Measurements from ENCODE around the gene MEGF11.
A peak's percentile ranks its signal among the peaks of the same experiment; 100 is the strongest.

The MEGF11 gene

GRCh38 chr15:65960586-65960985, 293.0 kb downstream of the MEGF11 start:
- DNase-seq = no peak

DNA sequence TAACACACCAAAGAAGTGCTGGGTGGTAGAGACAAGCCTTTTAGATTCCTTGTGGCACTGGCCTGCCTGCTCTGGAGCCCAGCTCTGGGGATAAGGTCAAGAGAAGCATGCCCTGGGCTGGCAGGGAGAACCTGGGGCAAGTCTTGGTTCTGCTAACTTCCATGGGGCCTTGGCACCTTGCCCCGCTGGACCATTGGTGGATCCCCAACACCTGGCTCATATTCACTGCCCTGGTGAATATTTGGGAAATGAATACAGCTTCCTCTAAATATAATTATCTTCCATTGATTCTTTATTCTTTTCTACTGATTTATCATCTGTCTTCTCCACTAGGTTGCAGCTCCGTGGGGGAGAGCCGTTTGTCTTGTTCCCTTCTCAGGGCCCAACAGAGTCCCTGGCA, 294.7 kb downstream of the MEGF11 start:
- no peak for DNase-seq

DNA sequence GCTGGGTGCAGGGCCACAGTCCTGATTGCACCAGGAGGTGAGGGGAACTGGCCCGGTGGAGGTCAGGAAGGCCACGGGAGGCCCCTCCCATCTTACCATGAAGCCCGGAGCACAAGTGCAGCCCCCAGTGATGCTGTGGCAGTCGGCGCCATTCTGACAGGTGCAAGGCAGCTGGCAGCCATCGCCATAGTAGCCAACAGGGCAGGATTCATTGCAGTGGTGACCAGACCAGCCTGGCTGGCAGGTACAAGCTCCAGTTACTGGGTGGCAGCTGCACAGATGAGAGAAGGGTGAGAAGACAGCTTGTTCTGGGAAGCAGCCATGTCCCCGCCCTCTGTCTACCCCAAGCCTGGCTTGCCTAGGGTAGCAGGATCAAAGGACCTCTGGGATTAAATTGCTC, 296.1 kb downstream of the MEGF11 start:
- DNase-seq = peak; percentile 19

- no peak for DNase-seq
Observed at GRCh38 chr15:65956899-65957298, 296.7 kb downstream of the MEGF11 start.

- peak; percentile 28 for DNase-seq
Observed at GRCh38 chr15:65956307-65956706, 297.2 kb downstream of the MEGF11 start.

DNA sequence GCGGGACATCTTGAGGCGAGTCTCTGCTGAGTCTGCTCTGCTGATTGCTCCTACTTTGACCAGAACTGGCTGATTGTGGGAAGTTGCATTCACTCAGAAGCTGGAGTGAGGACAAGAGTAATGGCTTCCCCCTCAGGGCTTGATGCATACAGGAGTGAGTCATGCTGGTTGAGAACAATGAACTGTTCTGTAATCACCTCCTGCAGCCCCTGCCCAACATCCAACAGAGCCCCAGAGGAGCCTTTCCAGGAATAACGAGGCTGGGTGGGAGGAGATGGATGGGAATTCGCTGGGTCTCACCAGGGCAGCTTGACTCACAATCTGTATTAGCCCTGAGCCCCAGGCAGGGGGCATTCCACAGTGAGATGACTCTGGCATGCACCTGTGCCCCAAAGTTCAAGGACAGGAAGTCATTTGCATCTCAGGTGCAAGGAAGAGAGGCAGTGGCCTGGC, 299.2 kb downstream of the MEGF11 start:
- peak; percentile 71 for DNase-seq

- DNase-seq = no peak
Observed at GRCh38 chr15:65953622-65954021, 299.9 kb downstream of the MEGF11 start.

DNA sequence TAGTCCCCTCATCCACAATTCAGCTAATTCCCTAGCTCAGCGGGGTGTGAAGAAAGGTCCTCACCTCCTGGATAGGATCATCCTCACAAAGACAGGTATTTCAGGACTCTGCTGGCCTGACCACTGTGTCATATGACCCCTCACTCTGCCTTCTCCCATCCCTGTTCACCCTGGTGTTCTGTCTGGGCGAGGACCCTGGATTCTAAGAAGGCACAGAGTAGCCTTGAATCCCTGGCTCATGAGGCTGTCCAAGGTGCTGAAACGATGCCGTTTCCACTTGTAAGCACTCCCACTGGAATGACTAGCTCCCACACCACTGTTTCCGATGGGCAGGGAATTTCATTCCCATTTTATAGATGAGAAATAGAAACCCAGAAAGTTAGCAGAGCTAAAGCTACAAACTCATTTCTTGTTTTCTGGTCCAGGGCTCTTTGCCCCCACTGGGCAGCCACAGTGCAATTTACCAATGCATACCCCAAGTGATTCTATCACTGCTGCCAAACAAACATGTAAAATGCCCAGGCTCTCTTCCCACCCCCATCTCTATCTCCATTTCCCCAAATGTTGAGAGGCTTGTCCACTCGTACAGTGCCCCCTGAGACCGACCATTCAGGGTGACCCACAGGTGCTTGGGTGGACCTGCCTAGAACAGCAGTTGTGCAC, 301.0 kb downstream of the MEGF11 start:
- no peak for DNase-seq

- no peak for DNase-seq
Observed at GRCh38 chr15:65951007-65951406, 302.5 kb downstream of the MEGF11 start.

DNA sequence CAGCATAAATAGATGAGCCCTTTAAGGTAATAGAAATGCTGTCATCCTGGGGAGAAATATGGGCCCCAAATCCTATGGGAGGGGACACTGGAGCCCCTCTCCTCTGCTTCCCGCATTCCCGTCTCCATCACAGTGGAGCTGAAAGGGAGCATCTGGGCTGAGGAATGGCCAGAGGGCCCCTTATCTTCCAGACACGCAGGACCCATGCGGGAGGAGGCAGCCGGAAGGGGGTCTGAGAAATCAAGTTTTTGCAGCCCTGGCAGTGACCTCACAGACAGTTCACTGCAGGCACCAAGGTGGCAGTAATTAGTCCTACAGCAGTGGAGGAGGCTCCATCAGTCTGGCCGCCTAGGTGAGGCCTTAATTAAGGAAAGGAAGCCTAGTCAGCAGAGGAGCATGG, 304.1 kb downstream of the MEGF11 start:
- no peak for DNase-seq

DNA sequence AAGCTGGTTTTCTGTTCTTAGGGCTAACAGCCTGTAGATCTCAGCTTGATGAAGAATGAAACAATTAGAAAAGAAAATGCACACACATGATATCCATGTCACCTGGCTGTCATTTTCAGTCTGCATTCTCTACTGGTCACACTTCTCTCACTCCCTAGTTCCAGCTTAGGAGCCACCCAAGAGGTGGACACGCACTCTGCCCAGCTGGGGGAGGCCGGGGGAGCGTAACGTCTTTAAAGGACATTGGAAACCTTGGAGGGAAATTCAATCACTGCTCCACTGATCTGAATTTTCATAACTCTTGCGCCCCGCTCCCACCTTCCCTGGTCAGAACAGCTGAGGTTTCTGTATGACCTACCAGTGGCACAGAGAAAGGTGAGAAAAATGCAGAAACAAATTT, 304.5 kb downstream of the MEGF11 start:
- no peak for DNase-seq

DNA sequence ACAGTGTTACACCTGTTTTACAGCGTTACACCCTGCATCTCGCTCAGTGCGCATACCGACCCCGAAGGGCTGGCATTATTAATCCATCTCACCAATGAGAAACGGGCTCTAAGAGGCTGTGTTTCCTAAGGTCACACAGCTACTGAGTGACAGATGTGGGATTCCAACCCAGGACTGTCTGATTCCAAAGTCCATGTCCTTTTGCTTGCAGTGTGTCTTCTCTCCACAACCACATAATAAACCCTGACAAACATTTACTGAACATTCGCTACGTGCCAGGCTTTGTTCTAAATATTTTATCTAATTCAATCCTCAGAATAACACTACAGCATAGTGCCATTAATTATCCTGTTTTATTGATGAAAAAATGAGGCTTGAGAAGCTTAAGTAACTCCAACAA, 305.2 kb downstream of the MEGF11 start:
- no peak for DNase-seq

DNA sequence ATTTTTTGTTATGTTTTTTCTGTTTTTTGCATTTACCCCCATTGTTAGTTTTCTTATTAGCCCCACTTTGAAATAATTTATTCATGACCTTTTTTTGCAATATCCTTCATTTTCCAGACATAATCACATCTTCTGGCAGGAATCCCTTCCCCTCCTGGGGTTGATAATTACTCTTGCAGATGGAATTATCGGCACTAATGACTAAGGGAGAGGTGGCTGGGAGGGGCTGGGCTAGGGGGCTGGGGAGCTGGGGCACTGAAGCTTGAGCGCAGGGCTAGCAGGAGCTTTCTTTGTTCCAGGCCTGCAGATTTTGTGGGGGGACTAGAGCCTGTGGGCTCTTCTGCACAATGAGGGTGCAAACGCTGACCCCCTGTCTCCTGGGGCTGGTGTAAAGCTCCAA, 306.5 kb downstream of the MEGF11 start:
- DNase-seq = no peak

DNA sequence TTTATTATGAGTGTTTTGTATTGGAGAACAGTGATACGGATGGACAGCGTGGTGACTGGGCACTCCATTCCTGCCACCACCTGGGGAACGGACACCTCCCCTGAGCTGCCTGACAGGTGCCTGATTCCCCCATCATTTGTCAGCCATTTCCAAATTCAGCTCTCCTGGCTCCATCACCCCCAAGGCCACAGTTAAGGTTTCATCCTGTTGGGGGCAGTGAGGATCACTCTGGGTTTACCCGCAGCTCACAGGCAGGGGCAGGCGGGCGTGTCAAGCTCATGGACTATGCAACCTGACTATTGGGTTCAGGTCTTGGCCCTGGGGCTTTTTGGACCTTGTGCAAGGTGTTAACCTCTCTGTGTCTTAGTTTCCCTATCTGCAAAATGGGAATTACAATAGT, 307.9 kb downstream of the MEGF11 start:
- DNase-seq = no peak

- no peak for DNase-seq
Observed at GRCh38 chr15:65944404-65944803, 309.1 kb downstream of the MEGF11 start.

DNA sequence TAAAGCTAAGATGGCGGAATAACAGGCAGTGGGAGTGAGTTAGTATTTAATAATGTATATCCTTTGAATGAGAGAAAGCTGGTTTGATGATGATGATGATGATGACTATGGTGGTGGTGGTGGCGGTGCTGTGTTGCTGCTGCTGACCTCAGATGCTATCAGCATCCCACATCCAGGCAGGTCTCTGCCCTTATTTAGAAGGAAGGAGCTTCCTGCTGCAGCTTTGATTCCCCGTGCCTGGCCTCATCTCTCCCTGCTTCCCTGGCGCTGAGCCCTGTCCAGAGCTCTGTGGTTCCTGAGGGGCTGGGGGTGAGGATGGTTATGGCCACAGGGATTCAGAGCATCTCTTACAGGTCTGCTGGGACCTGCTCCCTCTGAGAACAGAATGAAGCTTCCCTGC, 311.1 kb downstream of the MEGF11 start:
- no peak for DNase-seq

GRCh38 chr15:65940618-65940909, 313.0 kb downstream of the MEGF11 start:
- DNase-seq = no peak

DNA sequence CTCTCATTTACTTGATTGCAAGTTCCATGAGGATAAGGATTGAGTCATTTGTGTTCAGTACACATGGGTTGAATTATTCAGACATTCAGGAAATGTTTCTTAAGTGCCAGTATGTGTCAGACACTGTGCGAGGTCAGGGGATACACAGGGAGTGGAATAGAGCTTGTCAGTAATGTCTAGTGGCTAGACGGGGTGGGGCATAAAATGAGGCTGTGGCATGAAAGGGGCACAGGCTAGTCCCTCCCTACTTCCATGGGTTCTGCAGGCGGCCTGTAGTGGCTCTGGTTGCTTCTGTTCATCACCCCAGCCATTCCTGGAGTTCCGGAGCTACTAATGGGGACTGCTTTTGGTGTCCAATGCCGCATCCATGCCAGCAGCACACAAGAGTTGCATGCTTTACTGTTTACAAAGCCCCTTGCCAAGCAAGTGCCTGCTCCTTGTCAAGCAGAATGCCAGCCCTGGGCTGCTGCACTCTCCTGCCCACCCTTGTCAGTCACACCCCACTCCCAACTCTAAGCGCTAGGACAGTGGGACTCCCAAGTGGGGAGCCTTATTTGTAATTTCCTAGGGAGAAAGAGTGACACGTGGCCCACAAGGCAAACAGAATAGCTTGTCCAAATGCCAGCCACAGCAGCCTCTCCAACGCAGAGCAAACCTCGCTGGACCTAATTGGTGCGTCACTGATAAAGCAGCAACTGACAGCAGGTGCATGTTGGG, 313.5 kb downstream of the MEGF11 start:
- DNase-seq = no peak

DNA sequence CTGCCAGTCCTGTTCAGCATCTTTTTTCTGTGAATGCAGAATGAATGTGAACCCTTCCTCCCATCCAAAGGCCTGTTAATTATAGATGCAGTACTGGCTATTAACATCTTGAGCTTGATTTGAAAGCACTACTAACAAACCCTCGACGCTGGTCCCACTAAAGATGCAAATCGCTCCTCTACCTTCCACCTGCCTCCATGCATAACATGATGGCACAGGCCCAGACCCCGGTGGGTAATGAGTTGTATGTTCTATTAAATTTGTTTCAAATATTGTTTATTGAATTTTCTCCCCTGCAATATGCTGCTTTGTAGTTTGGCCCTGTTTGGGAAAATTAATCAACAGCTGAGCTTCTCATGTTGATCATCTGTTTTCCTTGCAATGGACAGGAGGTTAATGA, 314.9 kb downstream of the MEGF11 start:
- DNase-seq = peak; percentile 23

DNA sequence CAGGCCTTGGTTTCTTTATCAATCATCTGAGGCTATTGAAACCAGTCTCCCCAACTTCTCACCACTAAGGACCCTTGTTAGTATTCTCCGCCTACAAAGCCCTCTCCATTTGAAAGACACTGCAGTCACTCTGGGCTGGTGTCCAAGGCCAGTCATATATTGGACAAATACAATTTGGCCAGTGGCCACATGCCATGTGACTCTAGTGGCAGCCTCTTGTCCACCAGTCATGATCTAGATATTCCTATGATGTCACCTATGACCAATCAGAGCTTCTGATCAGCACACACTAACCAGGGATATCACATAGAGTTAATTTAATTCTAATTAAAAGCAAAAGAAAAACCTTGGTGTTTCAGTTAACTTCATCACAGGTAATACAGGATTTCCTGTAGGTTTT, 316.1 kb downstream of the MEGF11 start:
- no peak for DNase-seq

DNA sequence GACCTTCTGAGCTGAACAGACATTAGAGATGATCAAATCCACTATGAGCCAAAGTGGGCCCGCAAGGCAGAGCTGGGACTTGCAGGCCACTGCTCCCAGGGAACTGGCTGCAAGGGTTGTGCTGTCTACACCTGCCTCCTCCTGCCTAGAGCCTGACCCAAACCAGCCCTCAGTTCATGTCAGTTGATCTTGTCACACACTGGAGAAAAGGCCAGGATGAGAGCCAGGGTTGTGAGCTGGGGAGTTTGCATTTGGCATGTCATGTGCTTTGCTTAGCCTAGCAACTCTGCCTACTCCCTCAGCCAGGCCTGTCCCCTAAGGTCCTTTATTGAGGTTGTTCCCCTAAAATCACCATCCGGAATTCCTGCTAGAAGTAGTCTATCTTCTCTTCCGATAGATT, 316.5 kb downstream of the MEGF11 start:
- DNase-seq = no peak

DNA sequence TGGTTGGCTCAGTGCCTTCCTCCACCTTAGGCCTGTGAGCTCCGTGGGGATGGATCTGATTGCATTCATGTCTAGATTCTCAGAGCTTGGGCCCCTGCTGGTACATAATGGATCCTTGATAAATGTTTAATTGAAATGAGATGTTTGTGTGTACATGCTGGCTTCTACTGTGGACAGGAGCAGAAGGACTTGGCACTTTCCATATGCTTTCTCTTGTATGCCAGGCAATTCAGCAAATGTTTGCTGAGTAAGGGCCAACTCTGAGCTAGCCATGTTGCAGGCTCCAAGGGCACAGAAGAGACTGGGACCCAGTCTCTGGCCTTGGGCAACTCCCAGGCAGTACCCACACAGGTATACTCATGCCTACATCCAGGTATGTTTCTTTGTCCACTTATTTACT, 317.3 kb downstream of the MEGF11 start:
- no peak for DNase-seq

- DNase-seq = no peak
Observed at GRCh38 chr15:65935391-65935790, 318.2 kb downstream of the MEGF11 start.

DNA sequence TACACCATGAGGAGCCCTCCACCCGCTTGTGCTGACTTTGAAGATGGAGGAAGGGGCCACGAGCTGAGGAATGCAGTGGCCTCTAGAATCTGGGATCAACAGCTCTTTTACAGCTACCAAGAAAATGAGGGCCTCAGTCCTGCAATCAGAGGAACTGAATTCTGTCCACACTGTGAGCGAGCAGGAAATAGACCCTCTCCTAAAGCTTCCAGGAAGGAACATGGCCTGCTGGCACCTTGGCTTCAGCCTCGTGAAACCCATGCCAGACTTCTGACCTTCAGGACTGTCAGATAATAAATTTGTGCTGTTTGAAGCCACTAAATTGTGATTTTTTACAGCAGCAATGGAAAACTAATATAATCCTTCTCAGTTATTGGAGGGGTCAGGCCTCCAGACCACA, 322.3 kb downstream of the MEGF11 start:
- no peak for DNase-seq

DNA sequence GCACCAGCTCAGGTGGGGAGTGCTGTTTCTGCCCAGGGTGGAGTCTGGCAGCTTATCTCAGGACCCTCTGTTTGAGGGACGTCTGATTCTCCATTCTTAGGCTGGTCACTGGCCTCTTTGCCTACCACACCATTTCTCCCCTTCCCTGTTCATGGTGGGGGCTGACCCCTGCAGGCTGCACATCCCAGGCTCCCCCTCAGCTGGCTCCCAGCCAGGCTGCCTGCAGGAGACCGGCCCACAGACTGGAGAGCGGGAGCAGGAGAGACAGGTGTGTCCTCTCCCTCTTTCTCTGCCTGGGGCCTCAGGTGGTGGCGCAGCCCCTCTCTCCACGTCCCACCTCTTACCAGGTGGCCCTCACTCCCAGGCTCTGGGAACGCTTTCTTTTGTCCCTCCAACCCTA, 323.4 kb downstream of the MEGF11 start:
- no peak for DNase-seq
